HepG2 (cell line): ENCODE results near the gene ATP2B2. TPM values are rescaled to one million over a fixed set of nuclear protein-coding genes. Genes with fewer than 3 reads are reported as not detected.

ENCODE experiments used
- BCL3 ChIP-seq: sonication (generic); formaldehyde crosslinking; IDR thresholded peaks from 2 replicates; pipeline ENCODE4 v1.5.1; 2020; ENCODE audit warnings: mild to moderate bottlenecking, missing genetic modification reagents, moderate library complexity
- CBX2 ChIP-seq, 2 experiments: fragments of 200-600 bp in 1 of 2; sonication (generic); formaldehyde crosslinking in 1 of 2; IDR thresholded peaks; 2 replicates each; pipeline versions ENCODE4 v1.7.0 to v1.8.1; 2018 to 2022; ENCODE audit warnings: low read depth in 2 of 2, low read length in 1 of 2, mild to moderate bottlenecking in 1 of 2, missing genetic modification reagents in 1 of 2
- GFI1 ChIP-seq: sonication (generic); formaldehyde crosslinking; IDR thresholded peaks from 2 replicates; pipeline ENCODE4 v1.5.0; 2020; ENCODE audit warnings: missing genetic modification reagents, mild to moderate bottlenecking, borderline replicate concordance
- HNF4A ChIP-seq: sonication (generic); formaldehyde crosslinking; IDR thresholded peaks from 2 replicates; pipeline ENCODE4 v1.4.0; 2020; ENCODE audit warnings: missing genetic modification reagents
- HNF4G ChIP-seq, 2 experiments: sonication (generic) in 1 of 2; formaldehyde crosslinking in 1 of 2; IDR thresholded peaks; 2 replicates each; pipeline versions ENCODE4 v1.4.0 to v1.6.1; 2011 to 2020; ENCODE audit warnings: borderline replicate concordance in 2 of 2, low read depth in 2 of 2, mild to moderate bottlenecking in 2 of 2, low read length in 1 of 2, missing genetic modification reagents in 1 of 2, moderate library complexity in 1 of 2
- MED1 ChIP-seq: sonication (generic); formaldehyde crosslinking; IDR thresholded peaks from 2 replicates; pipeline ENCODE4 v1.4.0; 2020; ENCODE audit warnings: missing genetic modification reagents
- PLSCR1 ChIP-seq: sonication (generic); formaldehyde crosslinking; IDR thresholded peaks from 2 replicates; pipeline ENCODE4 v1.5.0; 2020; ENCODE audit warnings: missing genetic modification reagents, mild to moderate bottlenecking, borderline replicate concordance
- ZBTB46 ChIP-seq: sonication (generic); formaldehyde crosslinking; IDR thresholded peaks from 2 replicates; pipeline ENCODE4 v1.4.0; 2020; ENCODE audit warnings: mild to moderate bottlenecking, missing genetic modification reagents, borderline replicate concordance
- ZMYM3 ChIP-seq: sonication (generic); formaldehyde crosslinking; IDR thresholded peaks from 2 replicates; pipeline ENCODE4 v1.5.1; 2020; ENCODE audit warnings: mild to moderate bottlenecking, missing genetic modification reagents
- ZNF556 ChIP-seq: sonication (generic); formaldehyde crosslinking; IDR thresholded peaks from 2 replicates; pipeline ENCODE4 v1.4.0; 2020; ENCODE audit warnings: mild to moderate bottlenecking, missing genetic modification reagents, borderline replicate concordance
- ZNF629 ChIP-seq: sonication (generic); formaldehyde crosslinking; conservative IDR thresholded peaks from 2 replicates; pipeline ENCODE4 v1.5.0; 2020; ENCODE audit warnings: missing genetic modification reagents
- polyA plus RNA-seq, 8 experiments: library from polyadenylated mRNA; depleted of rRNA in 3 of 8; stranded (reverse) in 7 of 8; unstranded in 1 of 8; fragments of >200 nt; fragmentation: Illumina TruSeq in 4 of 8; extraction: Trizol in 4 of 8; gene quantifications; 2 replicates each; pipeline versions ENCODE4 v1.2.1 to v1.2.3, GENCODE V29; 2011 to 2016; ENCODE audit warnings: low read depth in 4 of 8, missing spikeins in 1 of 8, mixed read lengths in 1 of 8; ENCODE audit not compliant: insufficient read depth in 1 of 8
- total RNA-seq, 5 experiments: library from RNA; depleted of rRNA; stranded (reverse); fragments of >200 nt; fragmentation: Illumina TruSeq; extraction: Trizol; gene quantifications; 2 replicates each; pipeline ENCODE4 v1.2.3, GENCODE V29; 2016; ENCODE audit warnings: low read depth in 1 of 5

ATP2B2 gene
- total and polyA plus RNA-seq, 2 of the 13 experiments (the other 11 are each of a cell fraction or from before 2014, with no cell fraction given): 1.5 to 2.3 TPM

GRCh38 chr3:10505791-10506585 is 602 bp upstream of the ATP2B2 start (continued):
- TF ChIP-seq ZMYM3 (CRISPR knock-in tag) (no peak), PLSCR1 (CRISPR knock-in tag) (no peak), GFI1 (CRISPR knock-in tag) (no peak), HNF4A (CRISPR knock-in tag) (peak; percentile 50), ZNF556 (no peak), MED1 (CRISPR knock-in tag) (peak; percentile 35; the same call in 1 of the 2 replicates), HNF4G (IDR thresholded peaks at IDR 0.05; ENCODE audit: borderline replicate concordance, low read depth, low read length) (peak; percentile 23; the same call in 1 of the 2 replicates), HNF4G (CRISPR knock-in tag; IDR thresholded peaks at IDR 0.05; ENCODE audit: borderline replicate concordance, low read depth) (no peak), ZNF629 (CRISPR knock-in tag) (peak; percentile 54), ZBTB46 (CRISPR knock-in tag) (peak; percentile 29; the same call in 1 of the 2 replicates), CBX2 (IDR thresholded peaks at IDR 0.05; ENCODE audit: low read depth, low read length) (no peak), CBX2 (CRISPR knock-in tag; IDR thresholded peaks at IDR 0.05; ENCODE audit: low read depth) (peak; percentile 23; the same call in 1 of the 2 replicates), BCL3 (CRISPR knock-in tag) (0 out of 2 replicates have a peak, but pooled peaks have one; percentile 49)
- TF ChIP-seq, all 625 proteins: peak for 23
